K562 (cell line): ENCODE data around the gene HTR5A. TPM values are rescaled to one million over a fixed set of nuclear protein-coding genes. Genes with fewer than 3 reads are reported as not detected.
A peak's percentile ranks its signal among the peaks of the same experiment; 100 is the strongest.

Source experiments
- ARHGAP35 ChIP-seq: fragments of 450-650 bp; IDR thresholded peaks from 2 replicates; pipeline ENCODE4 v1.6.1; 2018; ENCODE audit not compliant: partially characterized antibody
- COPS2 ChIP-seq: fragments of 450-650 bp; conservative IDR thresholded peaks from 2 replicates; pipeline ENCODE4 v1.6.1; 2016; ENCODE audit warnings: mild to moderate bottlenecking, moderate library complexity
- KDM4B ChIP-seq, 2 experiments: fragments of 450-650 bp in 1 of 2; sonication (generic) in 1 of 2; IDR thresholded peaks; 2 replicates each; pipeline ENCODE4 v1.6.1; 2016 to 2017; ENCODE audit warnings: borderline replicate concordance in 2 of 2, antibody characterized with exemption in 1 of 2, low read depth in 1 of 2, mild to moderate bottlenecking in 1 of 2
- NELFE ChIP-seq: IDR thresholded peaks from 2 replicates; pipeline ENCODE4 v1.6.1; 2011; ENCODE audit warnings: mild to moderate bottlenecking; ENCODE audit not compliant: insufficient read depth, insufficient read length
- PHTF2 ChIP-seq: fragments of 250-450 bp; sonication (Bioruptor Pico); IDR thresholded peaks from 2 replicates; pipeline ENCODE4 v1.5.0; 2021; ENCODE audit warnings: mild to moderate bottlenecking
- PML ChIP-seq: IDR thresholded peaks from 2 replicates; pipeline ENCODE4 v1.6.1; 2012; ENCODE audit warnings: low read length, inconsistent platforms
- RNF219 ChIP-seq: fragments of 250-450 bp; sonication (Bioruptor Pico); IDR thresholded peaks from 2 replicates; pipeline ENCODE4 v1.5.0; 2022; ENCODE audit warnings: mild to moderate bottlenecking
- SP1 ChIP-seq: sonication (generic); formaldehyde crosslinking; IDR thresholded peaks from 2 replicates; pipeline ENCODE4 v1.8.1; 2022; ENCODE audit warnings: mild to moderate bottlenecking, missing genetic modification reagents
- TBP ChIP-seq: optimal IDR thresholded peaks from 2 replicates; pipeline ENCODE3; 2011; ENCODE audit warnings: low read depth, low read length, improper control_type of control experiment
- TCFL5 ChIP-seq: fragments of 250-450 bp; sonication (Bioruptor Pico); conservative IDR thresholded peaks from 2 replicates; pipeline ENCODE4 v1.6.1; 2021; ENCODE audit warnings: mild to moderate bottlenecking, moderate library complexity, matching md5 sums
- TEAD1 ChIP-seq, 2 experiments: fragments of 450-650 bp in 1 of 2; sonication (generic) in 1 of 2; formaldehyde crosslinking; IDR thresholded peaks; 2 replicates each; pipeline versions ENCODE4 v1.4.0 to v1.8.0; 2020 to 2022; ENCODE audit warnings: mild to moderate bottlenecking in 2 of 2, missing genetic modification reagents in 1 of 2
- YBX1 ChIP-seq: fragments of 450-650 bp; IDR thresholded peaks from 2 replicates; pipeline ENCODE4 v1.7.1; 2016; ENCODE audit warnings: mild to moderate bottlenecking
- ZNF253 ChIP-seq: fragments of 250-450 bp; sonication (Bioruptor Pico); conservative IDR thresholded peaks from 2 replicates; pipeline ENCODE4 v1.6.1; 2021; ENCODE audit warnings: mild to moderate bottlenecking
- polyA plus RNA-seq, 8 experiments: library from polyadenylated mRNA; depleted of rRNA in 4 of 8; stranded (reverse) in 5 of 8; unstranded in 3 of 8; fragments of >200 nt; fragmentation: Nextera tagmentation in 2 of 8; fragmentation: Illumina TruSeq in 1 of 8; extraction: Ambion mirVana in 2 of 8; extraction: Trizol in 1 of 8; gene quantifications; 2 replicates each; pipeline versions ENCODE4 v1.2.1 to v1.2.3, GENCODE V29; 2011 to 2014; ENCODE audit warnings: inconsistent platforms in 1 of 8, missing spikeins in 1 of 8
- total RNA-seq, 7 experiments: library from RNA; depleted of rRNA in 6 of 7; stranded (reverse); fragments of >200 nt in 6 of 7; fragmentation: Illumina TruSeq in 2 of 7; extraction: Trizol in 2 of 7; gene quantifications; 2 replicates each; pipeline versions ENCODE4 v1.2.1 to v1.2.3, GENCODE V29; 2011 to 2021; ENCODE audit warnings: low replicate concordance in 1 of 7
- TF ChIP-seq, protein P1 (sequence below): fragments of 250-450 bp; sonication (Bioruptor Pico); IDR thresholded peaks from 2 replicates; pipeline ENCODE4 v1.4.0; 2020; ENCODE audit warnings: mild to moderate bottlenecking, moderate library complexity
- TF ChIP-seq, protein P2 (sequence below), 2 experiments: fragments of 450-650 bp in 1 of 2; sonication (generic) in 1 of 2; formaldehyde crosslinking in 1 of 2; IDR thresholded peaks in 1 of 2; conservative IDR thresholded peaks in 1 of 2; 2 replicates each; pipeline versions ENCODE4 v1.6.1 to v1.8.1; 2016 to 2023; ENCODE audit warnings: mild to moderate bottlenecking in 2 of 2, moderate library complexity in 2 of 2, inconsistent platforms in 1 of 2, missing genetic modification reagents in 1 of 2
- TF ChIP-seq, protein P3 (sequence below): fragments of 150-350 bp; IDR thresholded peaks from 2 replicates; pipeline ENCODE4 v1.6.1; 2014; ENCODE audit warnings: low read depth, mild to moderate bottlenecking, low read length, borderline replicate concordance

HTR5A gene
- total and polyA plus RNA-seq, 9 of the 15 experiments (the other 6 are each of a cell fraction or from before 2014, with no cell fraction given), result 0.06 TPM; not detected in 8

DNA sequence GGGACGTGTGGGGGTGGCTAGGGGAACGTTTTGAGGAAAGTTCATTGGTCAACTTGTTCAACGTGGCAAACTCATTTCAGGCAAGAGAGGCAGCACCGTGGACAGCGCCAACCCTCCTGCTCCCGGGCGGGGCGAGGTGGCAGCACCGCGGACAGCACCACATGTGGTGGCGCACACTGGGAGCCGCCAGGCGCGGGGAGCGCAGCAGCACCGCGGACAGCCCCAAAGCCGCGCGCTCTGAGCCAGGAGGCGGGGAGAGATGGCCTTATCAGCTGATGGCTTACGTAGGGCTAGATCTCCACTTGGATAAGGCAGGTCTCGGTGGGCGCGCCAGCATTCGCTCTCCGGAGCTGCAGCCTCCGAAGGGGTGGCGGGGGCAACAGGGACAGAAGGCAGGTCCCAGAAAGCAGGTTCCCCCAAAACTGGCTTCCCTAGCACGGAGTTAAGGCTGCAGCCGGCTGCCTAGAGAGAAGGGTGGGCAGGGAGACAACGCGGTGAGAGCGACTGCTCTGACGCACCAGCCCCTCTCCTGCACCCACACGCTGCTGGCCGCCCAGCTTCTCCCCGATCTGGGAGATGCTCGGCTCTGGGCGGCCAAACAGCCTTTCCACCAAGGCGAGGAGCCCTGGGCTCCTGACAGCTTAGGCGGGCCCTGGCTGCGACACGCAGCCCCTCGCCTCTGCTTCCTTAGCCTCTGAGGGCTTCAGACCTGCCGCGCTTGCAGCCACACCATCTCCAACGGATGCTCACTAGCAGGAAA is at the start of gene HTR5A (continued):
- TF ChIP-seq, protein P1, sequence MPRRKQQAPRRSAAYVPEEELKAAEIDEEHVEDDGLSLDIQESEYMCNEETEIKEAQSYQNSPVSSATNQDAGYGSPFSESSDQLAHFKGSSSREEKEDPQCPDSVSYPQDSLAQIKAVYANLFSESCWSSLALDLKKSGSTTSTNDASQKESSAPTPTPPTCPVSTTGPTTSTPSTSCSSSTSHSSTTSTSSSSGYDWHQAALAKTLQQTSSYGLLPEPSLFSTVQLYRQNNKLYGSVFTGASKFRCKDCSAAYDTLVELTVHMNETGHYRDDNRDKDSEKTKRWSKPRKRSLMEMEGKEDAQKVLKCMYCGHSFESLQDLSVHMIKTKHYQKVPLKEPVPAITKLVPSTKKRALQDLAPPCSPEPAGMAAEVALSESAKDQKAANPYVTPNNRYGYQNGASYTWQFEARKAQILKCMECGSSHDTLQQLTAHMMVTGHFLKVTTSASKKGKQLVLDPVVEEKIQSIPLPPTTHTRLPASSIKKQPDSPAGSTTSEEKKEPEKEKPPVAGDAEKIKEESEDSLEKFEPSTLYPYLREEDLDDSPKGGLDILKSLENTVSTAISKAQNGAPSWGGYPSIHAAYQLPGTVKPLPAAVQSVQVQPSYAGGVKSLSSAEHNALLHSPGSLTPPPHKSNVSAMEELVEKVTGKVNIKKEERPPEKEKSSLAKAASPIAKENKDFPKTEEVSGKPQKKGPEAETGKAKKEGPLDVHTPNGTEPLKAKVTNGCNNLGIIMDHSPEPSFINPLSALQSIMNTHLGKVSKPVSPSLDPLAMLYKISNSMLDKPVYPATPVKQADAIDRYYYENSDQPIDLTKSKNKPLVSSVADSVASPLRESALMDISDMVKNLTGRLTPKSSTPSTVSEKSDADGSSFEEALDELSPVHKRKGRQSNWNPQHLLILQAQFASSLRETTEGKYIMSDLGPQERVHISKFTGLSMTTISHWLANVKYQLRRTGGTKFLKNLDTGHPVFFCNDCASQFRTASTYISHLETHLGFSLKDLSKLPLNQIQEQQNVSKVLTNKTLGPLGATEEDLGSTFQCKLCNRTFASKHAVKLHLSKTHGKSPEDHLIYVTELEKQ (CRISPR knock-in tag), result no peak
- TF ChIP-seq TBP (peak; percentile 24), TCFL5 (CRISPR knock-in tag) (peak; percentile 75; the same call in 1 of the 2 replicates), YBX1 (no peak), RNF219 (CRISPR knock-in tag) (0 out of 2 replicates have a peak, but pooled peaks have one; percentile 61), PML (0 out of 2 replicates have a peak, but pooled peaks have one; percentile 31), KDM4B (IDR thresholded peaks at IDR 0.05; ENCODE audit: borderline replicate concordance in 2 of 2, low read depth in 1 of 2) (peak in 1 of 2 experiments; percentile 93; a peak in 2 of 4 replicates), SP1 (CRISPR knock-in tag) (peak; percentile 97), PHTF2 (0 out of 2 replicates have a peak, but pooled peaks have one; percentile 51), TEAD1 (CRISPR knock-in tag; IDR thresholded peaks at IDR 0.05) (peak; percentile 97 to 99), ZNF253 (CRISPR knock-in tag) (no peak), NELFE (no peak), COPS2 (no peak), ARHGAP35 (no peak)
- TF ChIP-seq, protein P2, sequence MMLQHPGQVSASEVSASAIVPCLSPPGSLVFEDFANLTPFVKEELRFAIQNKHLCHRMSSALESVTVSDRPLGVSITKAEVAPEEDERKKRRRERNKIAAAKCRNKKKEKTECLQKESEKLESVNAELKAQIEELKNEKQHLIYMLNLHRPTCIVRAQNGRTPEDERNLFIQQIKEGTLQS (IDR thresholded peaks at IDR 0.05), result no peak
- TF ChIP-seq, protein P2 (CRISPR knock-in tag; conservative IDR thresholded peaks at IDR 0.05), result peak; percentile 99
- TF ChIP-seq, protein P3, sequence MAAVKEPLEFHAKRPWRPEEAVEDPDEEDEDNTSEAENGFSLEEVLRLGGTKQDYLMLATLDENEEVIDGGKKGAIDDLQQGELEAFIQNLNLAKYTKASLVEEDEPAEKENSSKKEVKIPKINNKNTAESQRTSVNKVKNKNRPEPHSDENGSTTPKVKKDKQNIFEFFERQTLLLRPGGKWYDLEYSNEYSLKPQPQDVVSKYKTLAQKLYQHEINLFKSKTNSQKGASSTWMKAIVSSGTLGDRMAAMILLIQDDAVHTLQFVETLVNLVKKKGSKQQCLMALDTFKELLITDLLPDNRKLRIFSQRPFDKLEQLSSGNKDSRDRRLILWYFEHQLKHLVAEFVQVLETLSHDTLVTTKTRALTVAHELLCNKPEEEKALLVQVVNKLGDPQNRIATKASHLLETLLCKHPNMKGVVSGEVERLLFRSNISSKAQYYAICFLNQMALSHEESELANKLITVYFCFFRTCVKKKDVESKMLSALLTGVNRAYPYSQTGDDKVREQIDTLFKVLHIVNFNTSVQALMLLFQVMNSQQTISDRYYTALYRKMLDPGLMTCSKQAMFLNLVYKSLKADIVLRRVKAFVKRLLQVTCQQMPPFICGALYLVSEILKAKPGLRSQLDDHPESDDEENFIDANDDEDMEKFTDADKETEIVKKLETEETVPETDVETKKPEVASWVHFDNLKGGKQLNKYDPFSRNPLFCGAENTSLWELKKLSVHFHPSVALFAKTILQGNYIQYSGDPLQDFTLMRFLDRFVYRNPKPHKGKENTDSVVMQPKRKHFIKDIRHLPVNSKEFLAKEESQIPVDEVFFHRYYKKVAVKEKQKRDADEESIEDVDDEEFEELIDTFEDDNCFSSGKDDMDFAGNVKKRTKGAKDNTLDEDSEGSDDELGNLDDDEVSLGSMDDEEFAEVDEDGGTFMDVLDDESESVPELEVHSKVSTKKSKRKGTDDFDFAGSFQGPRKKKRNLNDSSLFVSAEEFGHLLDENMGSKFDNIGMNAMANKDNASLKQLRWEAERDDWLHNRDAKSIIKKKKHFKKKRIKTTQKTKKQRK, result no peak
